Retinal pigment epithelial cell (primary cell): Measurements from ENCODE around the gene NTN3.
A peak's percentile ranks its signal among the peaks of the same experiment; 100 is the strongest.

Experiments
- DNase-seq: peaks from one replicate; pipeline ENCODE4 v3.0.0-alpha.2; 2010; ENCODE audit warnings: low read depth
- H3K4me3 ChIP-seq: 2 replicates; pipeline ENCODE4 v1.5.1; 2011; ENCODE audit warnings: mild to moderate bottlenecking, low read length, control low read depth, moderate library complexity
- CTCF ChIP-seq: conservative IDR thresholded peaks from 2 replicates; pipeline ENCODE4 v1.5.1; 2011; ENCODE audit warnings: low read depth, low read length, control low read depth, inconsistent platforms

Gene NTN3

GRCh38 chr16:2456551-2457153 lies 14.4 kb upstream of the NTN3 start:
- DNase-seq: no peak
- H3K4me3 ChIP-seq: no peak overlapping the region
- no peak for TF ChIP-seq CTCF

GRCh38 chr16:2457267-2457666 lies 13.8 kb upstream of the NTN3 start:
- H3K4me3 ChIP-seq: no peak overlapping the region
- DNase-seq: no peak
- no peak for TF ChIP-seq CTCF

- H3K4me3 ChIP-seq: no peak overlapping the region
- DNase-seq: no peak
- no peak for TF ChIP-seq CTCF
These were observed 13.2 kb upstream of the NTN3 start for GRCh38 chr16:2457946-2458345.

GRCh38 chr16:2458887-2459646 lies 12.0 kb upstream of the NTN3 start:
- TF ChIP-seq CTCF: no peak
- peak overlapping the region; percentile 67 for H3K4me3 ChIP-seq
- no peak for DNase-seq

- TF ChIP-seq CTCF: no peak
- DNase-seq: peak; percentile 71
- peak within 1 kb of the TSS; percentile 67 for H3K4me3 ChIP-seq
These were observed 11.3 kb upstream of the NTN3 start, which contains the start of gene TEDC2 for GRCh38 chr16:2459647-2460390. Gene TEDC2 (plus strand): TSS chr16:2460109. CDS start chr16:2460145, 36 bp downstream.

- peak overlapping the region; percentile 67 for H3K4me3 ChIP-seq
- no peak for TF ChIP-seq CTCF
- DNase-seq: no peak
These were observed 10.7 kb upstream of the NTN3 start for GRCh38 chr16:2460391-2460713.
